ENCODE data around the gene KRT40.
"Not testable (repeated sequence)": the region's sequence is repeated elsewhere in the genome, so short reads cannot be mapped to it uniquely, and the experiment has no call there.

KRT40 gene

GRCh38 chr17:40984226-40984625 is at the start of gene KRT40:
Gene KRT40, minus strand, starts transcription at chr17:40984326. Its CDS starts 53 bp downstream, at chr17:40984273.
- DNase-seq = no peak

- DNase-seq = no peak
Observed at GRCh38 chr17:41029633-41030245, 45.6 kb upstream of the KRT40 start, which contains the start of gene KRTAP1-4. Gene KRTAP1-4, minus strand, starts transcription at chr17:41030195. Its CDS starts 117 bp downstream, at chr17:41030078.

- DNase-seq = no peak
Observed at GRCh38 chr17:41026715-41027471, 42.8 kb upstream of the KRT40 start, which contains the start of gene KRTAP1-5. Gene KRTAP1-5, minus strand, starts transcription at chr17:41027208. Its CDS starts 53 bp downstream, at chr17:41027155.

- no peak for DNase-seq
Observed at GRCh38 chr17:41024697-41025096, 40.6 kb upstream of the KRT40 start.

- DNase-seq = no peak
Observed at GRCh38 chr17:41020336-41020735, 36.2 kb upstream of the KRT40 start.

GRCh38 chr17:41019415-41019814 is 35.3 kb upstream of the KRT40 start:
- DNase-seq = no peak

GRCh38 chr17:41018541-41018940 is 34.4 kb upstream of the KRT40 start:
- no peak for DNase-seq

GRCh38 chr17:41016578-41017215 is 32.6 kb upstream of the KRT40 start:
- DNase-seq = no peak

- no peak for DNase-seq
Observed at GRCh38 chr17:41015454-41015853, 31.3 kb upstream of the KRT40 start.

- DNase-seq = no peak
Observed at GRCh38 chr17:41013606-41014005, 29.5 kb upstream of the KRT40 start.

- DNase-seq = no peak
Observed at GRCh38 chr17:41013181-41013580, 29.1 kb upstream of the KRT40 start.

GRCh38 chr17:41012326-41013120 is 28.4 kb upstream of the KRT40 start:
- no peak for DNase-seq

GRCh38 chr17:41010441-41010840 is 26.3 kb upstream of the KRT40 start:
- no peak for DNase-seq

- no peak for DNase-seq
Observed at GRCh38 chr17:41009936-41010335, 25.8 kb upstream of the KRT40 start.

GRCh38 chr17:41009301-41009760 is 25.2 kb upstream of the KRT40 start:
- DNase-seq = no peak

GRCh38 chr17:41008811-41009210 is 24.7 kb upstream of the KRT40 start, which contains the start of gene KRTAP3-1:
Gene KRTAP3-1, minus strand, starts transcription at chr17:41009128. Its CDS starts 54 bp downstream, at chr17:41009074.
- no peak for DNase-seq

GRCh38 chr17:41004397-41004796 is 20.3 kb upstream of the KRT40 start:
- DNase-seq = no peak

- DNase-seq = no peak
Observed at GRCh38 chr17:41003926-41004325, 19.8 kb upstream of the KRT40 start.

GRCh38 chr17:41002814-41003213 is 18.7 kb upstream of the KRT40 start:
- DNase-seq = no peak

- DNase-seq = no peak
Observed at GRCh38 chr17:41001795-41002194, 17.7 kb upstream of the KRT40 start.

- not testable (repeated sequence) for DNase-seq
Observed at GRCh38 chr17:40999563-40999962, 15.4 kb upstream of the KRT40 start, which contains the start of gene KRTAP3-2. Gene KRTAP3-2, minus strand, starts transcription at chr17:40999906. Its CDS starts 53 bp downstream, at chr17:40999853.

- DNase-seq = no peak
Observed at GRCh38 chr17:40997361-40997760, 13.2 kb upstream of the KRT40 start.

- no peak for DNase-seq
Observed at GRCh38 chr17:40996829-40997228, 12.7 kb upstream of the KRT40 start.
